GM18520 (cell line): ENCODE results near the gene HOGA1.
"Not testable (repeated sequence)": the region's sequence is repeated elsewhere in the genome, so short reads cannot be mapped to it uniquely, and the experiment has no call there.

Experiments used
- ATAC-seq: cut with Tn5 transposase; IDR thresholded peaks from one replicate; pipeline ENCODE4 v1.9.1; 2021; ENCODE audit not compliant: unreplicated experiment

HOGA1 gene

GRCh38 chr10:97607095-97607636 lies 23.0 kb downstream of the HOGA1 start:
- ATAC-seq: no peak

- ATAC-seq: no peak
Observed at GRCh38 chr10:97608991-97609561, 24.9 kb downstream of the HOGA1 start.

GRCh38 chr10:97611473-97611872 lies 27.3 kb downstream of the HOGA1 start:
- ATAC-seq: no peak

GRCh38 chr10:97612386-97612785 lies 28.2 kb downstream of the HOGA1 start:
- no peak for ATAC-seq

- no peak for ATAC-seq
Observed at GRCh38 chr10:97618285-97618684, 34.1 kb downstream of the HOGA1 start.

GRCh38 chr10:97618733-97619132 lies 34.5 kb downstream of the HOGA1 start:
- no peak for ATAC-seq

- no peak for ATAC-seq
Observed at GRCh38 chr10:97623277-97623676, 39.1 kb downstream of the HOGA1 start.

- ATAC-seq: no peak
Observed at GRCh38 chr10:97627731-97628130, 43.5 kb downstream of the HOGA1 start.

GRCh38 chr10:97628228-97628627 lies 44.0 kb downstream of the HOGA1 start:
- no peak for ATAC-seq

GRCh38 chr10:97629289-97629688 lies 45.1 kb downstream of the HOGA1 start:
- ATAC-seq: no peak

- no peak for ATAC-seq
Observed at GRCh38 chr10:97631098-97631497, 46.9 kb downstream of the HOGA1 start.

- ATAC-seq: peak; percentile 95
Observed at GRCh38 chr10:97632949-97633884, 49.0 kb downstream of the HOGA1 start, which contains the start of gene MORN4. TSS of gene MORN4 (minus strand) at chr10:97633500. CDS start at chr10:97619653, 13,847 bp downstream.

- no peak for ATAC-seq
Observed at GRCh38 chr10:97633921-97634320, 49.7 kb downstream of the HOGA1 start.

- ATAC-seq: no peak
Observed at GRCh38 chr10:97635577-97635976, 51.4 kb downstream of the HOGA1 start.

GRCh38 chr10:97639090-97639489 lies 54.9 kb downstream of the HOGA1 start:
- ATAC-seq: not testable (repeated sequence)

GRCh38 chr10:97640174-97640867 lies 56.1 kb downstream of the HOGA1 start, which contains the start of gene PI4K2A:
TSS of gene PI4K2A (plus strand) at chr10:97640671. CDS start at chr10:97640743, 72 bp downstream.
- ATAC-seq: peak; percentile 93

- peak; percentile 1 for ATAC-seq
Observed at GRCh38 chr10:97640868-97641811, 57.0 kb downstream of the HOGA1 start.

GRCh38 chr10:97642471-97643159 lies 58.4 kb downstream of the HOGA1 start:
- not testable (repeated sequence) for ATAC-seq

- ATAC-seq: no peak
Observed at GRCh38 chr10:97643441-97643985, 59.3 kb downstream of the HOGA1 start.
